ENCODE results near the gene HNRNPA0.

GRCh38 chr5:137736496-137736895 is 17.7 kb downstream of the HNRNPA0 start:
- TF ChIP-seq CTCF (IDR thresholded peaks at IDR 0.05) (no peak), POLR2A (IDR thresholded peaks at IDR 0.05) (no peak)

All from Peyer's patch (tissue), 4 donors.